Measurements from ENCODE around the gene RFLNA.

DNA sequence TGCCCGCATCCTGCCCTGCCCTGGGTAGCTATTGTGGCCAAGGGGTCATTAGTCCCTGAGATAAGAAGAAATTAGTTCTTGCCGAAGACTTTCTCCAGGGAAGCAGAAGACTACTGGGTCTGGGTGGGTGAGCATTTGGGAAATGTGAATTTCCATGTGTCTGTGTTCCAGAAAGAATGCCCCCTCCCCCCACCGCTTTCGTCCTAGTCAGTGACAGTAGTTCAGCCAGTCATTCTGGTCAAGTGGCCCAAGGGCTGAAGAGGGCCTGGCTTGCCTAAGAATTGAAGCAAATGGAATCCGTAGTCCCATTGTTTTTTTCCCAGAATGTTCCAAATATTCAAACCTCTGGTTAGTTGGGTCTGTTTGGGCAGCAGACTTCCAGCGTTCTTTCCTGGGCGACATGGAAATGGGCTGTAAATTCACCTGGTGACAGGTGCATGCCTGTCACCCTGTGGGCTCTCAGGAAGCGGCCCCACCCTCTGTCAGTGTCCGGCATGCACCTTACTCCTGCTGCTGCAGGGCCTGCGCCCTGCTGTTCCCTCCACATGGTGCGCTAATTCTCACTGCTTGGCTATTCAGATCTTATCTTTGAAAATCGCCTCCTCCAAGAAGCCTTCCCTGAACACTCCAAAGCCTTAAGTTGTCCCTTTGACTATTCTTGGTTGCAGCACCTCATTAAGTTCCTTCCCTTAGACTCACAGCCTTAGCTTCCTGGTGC, 1.4 kb upstream of the RFLNA start:
- TF ChIP-seq, protein P1, sequence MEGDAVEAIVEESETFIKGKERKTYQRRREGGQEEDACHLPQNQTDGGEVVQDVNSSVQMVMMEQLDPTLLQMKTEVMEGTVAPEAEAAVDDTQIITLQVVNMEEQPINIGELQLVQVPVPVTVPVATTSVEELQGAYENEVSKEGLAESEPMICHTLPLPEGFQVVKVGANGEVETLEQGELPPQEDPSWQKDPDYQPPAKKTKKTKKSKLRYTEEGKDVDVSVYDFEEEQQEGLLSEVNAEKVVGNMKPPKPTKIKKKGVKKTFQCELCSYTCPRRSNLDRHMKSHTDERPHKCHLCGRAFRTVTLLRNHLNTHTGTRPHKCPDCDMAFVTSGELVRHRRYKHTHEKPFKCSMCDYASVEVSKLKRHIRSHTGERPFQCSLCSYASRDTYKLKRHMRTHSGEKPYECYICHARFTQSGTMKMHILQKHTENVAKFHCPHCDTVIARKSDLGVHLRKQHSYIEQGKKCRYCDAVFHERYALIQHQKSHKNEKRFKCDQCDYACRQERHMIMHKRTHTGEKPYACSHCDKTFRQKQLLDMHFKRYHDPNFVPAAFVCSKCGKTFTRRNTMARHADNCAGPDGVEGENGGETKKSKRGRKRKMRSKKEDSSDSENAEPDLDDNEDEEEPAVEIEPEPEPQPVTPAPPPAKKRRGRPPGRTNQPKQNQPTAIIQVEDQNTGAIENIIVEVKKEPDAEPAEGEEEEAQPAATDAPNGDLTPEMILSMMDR (conservative IDR thresholded peaks at IDR 0.05; ENCODE audit: low read depth, low read length) = no peak
- TF ChIP-seq POLR2A (IDR thresholded peaks at IDR 0.05; ENCODE audit: low read depth, low read length) = no peak

Data from IMR-90 (cell line).